Lower leg skin (tissue), 4 donors: Measurements from ENCODE around the gene LFNG. TPM values are rescaled to one million over a fixed set of nuclear protein-coding genes. Genes with fewer than 3 reads are reported as not detected.

ENCODE experiments used
- DNase-seq, 2 donors: peaks; one replicate each; pipeline ENCODE4 v3.0.0-alpha.2; 2019; ENCODE audit warnings: low spot score in 2 of 2
- H3K4me3 ChIP-seq: fragments of 200-600 bp; sonication (generic); 2 replicates; pipeline ENCODE4 v1.5.1; 2017; ENCODE audit warnings: mild to moderate bottlenecking, low read depth; ENCODE audit not compliant: poor library complexity, severe bottlenecking
- CTCF ChIP-seq, 3 donors: fragments of 450-650 bp; IDR thresholded peaks; one replicate each; pipeline ENCODE4 v1.5.1; 2016; ENCODE audit warnings: antibody characterized with exemption in 3 of 3, mild to moderate bottlenecking in 3 of 3, moderate library complexity in 2 of 3
- POLR2A ChIP-seq, 2 donors: fragments of 450-650 bp; IDR thresholded peaks; one replicate each; pipeline ENCODE4 v1.6.1; 2016 to 2017; ENCODE audit warnings: antibody characterized with exemption in 2 of 2, mild to moderate bottlenecking in 1 of 2, moderate library complexity in 1 of 2
- WGBS, 2 donors: methylation state at CpG; one replicate each; pipeline ENCODE4 v1.1.5; 2018; 5-methylcytosine and 5-hydroxymethylcytosine counted together
- intact Hi-C: fragments of 100-400 bp; cut with DNase I; formaldehyde crosslinking; loops from one replicate; pipeline ENCODE4 v1.15.0; 2023; ENCODE audit warnings: low total_unique reads
- microRNA-seq, 2 donors: library from miRNA; unstranded; fragments of <30 nt; microRNA quantifications; one replicate each; pipeline ENCODE4, GENCODE V29; 2016; ENCODE audit warnings: borderline replicate concordance in 2 of 2, borderline number of aligned reads in 1 of 2
- total RNA-seq, 4 donors: library from RNA; depleted of rRNA; stranded (reverse); fragments of >200 nt; gene quantifications; one replicate each; pipeline ENCODE4 v1.1.0, GENCODE V29; 2016

LFNG gene
- total RNA-seq, 4 donors from 2014 or later: 104 to 169 (median 139) TPM

GRCh38 chr7:2575046-2575732, 55.6 kb downstream of the LFNG start:
- intact Hi-C loops: no loop called here
- 81 to 86% methylated on average over 19 to 21 of the region's 21 CpGs for WGBS, 2 donors

GRCh38 chr7:2575733-2576340, 56.3 kb downstream of the LFNG start:
- no peak overlapping the region for H3K4me3 ChIP-seq
- no peak for TF ChIP-seq CTCF (IDR thresholded peaks at IDR 0.05)
- TF ChIP-seq POLR2A (IDR thresholded peaks at IDR 0.05): no peak
- DNase-seq: no peak
- intact Hi-C loops: no loop called here
- 85 to 88% methylated on average over 21 of the region's 21 CpGs for WGBS, 2 donors

More at GRCh38 chr7:2575046-2575732, 55.6 kb downstream of the LFNG start:
- no peak overlapping the region for H3K4me3 ChIP-seq
- TF ChIP-seq POLR2A (IDR thresholded peaks at IDR 0.05) (no peak), CTCF (IDR thresholded peaks at IDR 0.05) (no peak)
- DNase-seq: no peak

- intact Hi-C loops: no loop called here
- no peak overlapping the region for H3K4me3 ChIP-seq
- TF ChIP-seq POLR2A (IDR thresholded peaks at IDR 0.05) (no peak), CTCF (IDR thresholded peaks at IDR 0.05) (no peak)
- WGBS, 2 donors: 91 to 92% methylated on average over 56 of the region's 56 CpGs
- DNase-seq: no peak
These were observed 57.3 kb downstream of the LFNG start for GRCh38 chr7:2576742-2577491.

Small RNAs within 50 kb of the gene (microRNA-seq; reads per million reads assigned to microRNA genes)
- 0 to 0.57 reads per million in 2 donors for gene MIR4648

Other genes with a start within 250 kb of the LFNG start
- gene SNX8, start 205.3 kb upstream of the LFNG start, total RNA-seq: 10 to 100 TPM; 13.3 to 35.7 (median 22.1) TPM
- 100 to 1,000 TPM; 121 to 165 (median 150) TPM for gene EIF3B, start 164.9 kb upstream of the LFNG start, total RNA-seq
- gene CHST12, start 116.2 kb upstream of the LFNG start, total RNA-seq: 10 to 100 TPM; 23.7 to 34.3 (median 26.8) TPM
- gene GRIFIN, start 43.4 kb upstream of the LFNG start, total RNA-seq: not detected
- gene BRAT1, start 35.8 kb downstream of the LFNG start, total RNA-seq: 10 to 100 TPM; 40.5 to 88.4 (median 60.6) TPM
- gene IQCE, start 39.2 kb downstream of the LFNG start, total RNA-seq: 10 to 100 TPM; 10.5 to 18.6 (median 12.8) TPM
- gene TTYH3, start 112.2 kb downstream of the LFNG start, total RNA-seq: 10 to 100 TPM in 3 of 4 donors, 1 to 10 TPM in 1; 7.9 to 18.0 (median 13.9) TPM
- under 1 TPM in 2 of 4 donors, not detected in 2; 0.19 to 0.27 TPM for gene AMZ1, start 168.4 kb downstream of the LFNG start, total RNA-seq